HG02840 (cell line): ENCODE results near the gene TRAPPC6A.

ENCODE experiments used
- ATAC-seq: cut with Tn5 transposase; IDR thresholded peaks from one replicate; pipeline ENCODE4 v1.9.1; 2021; ENCODE audit warnings: mild to moderate bottlenecking, moderate library complexity, moderate number of reproducible peaks; ENCODE audit not compliant: unreplicated experiment, low FRiP score

The TRAPPC6A gene

GRCh38 chr19:45150180-45150579 is 27.9 kb downstream of the TRAPPC6A start:
- ATAC-seq, result no peak

GRCh38 chr19:45149129-45149528 is 28.9 kb downstream of the TRAPPC6A start:
- ATAC-seq, result no peak

GRCh38 chr19:45147835-45148676 is 30.0 kb downstream of the TRAPPC6A start:
- ATAC-seq, result no peak

GRCh38 chr19:45146741-45147205 is 31.3 kb downstream of the TRAPPC6A start:
- no peak for ATAC-seq

GRCh38 chr19:45146251-45146650 is 31.8 kb downstream of the TRAPPC6A start:
- no peak for ATAC-seq

- no peak for ATAC-seq
Observed at GRCh38 chr19:45145270-45146189, 32.5 kb downstream of the TRAPPC6A start.

- ATAC-seq, result no peak
Observed at GRCh38 chr19:45144431-45145269, 33.4 kb downstream of the TRAPPC6A start.

GRCh38 chr19:45142726-45143110 is 35.3 kb downstream of the TRAPPC6A start:
- no peak for ATAC-seq

- ATAC-seq, result no peak
Observed at GRCh38 chr19:45142016-45142725, 35.9 kb downstream of the TRAPPC6A start.

- ATAC-seq, result no peak
Observed at GRCh38 chr19:45141203-45141900, 36.7 kb downstream of the TRAPPC6A start.

GRCh38 chr19:45140533-45140932 is 37.5 kb downstream of the TRAPPC6A start:
- ATAC-seq, result no peak

- ATAC-seq, result no peak
Observed at GRCh38 chr19:45140144-45140503, 37.9 kb downstream of the TRAPPC6A start.

- no peak for ATAC-seq
Observed at GRCh38 chr19:45139286-45140143, 38.5 kb downstream of the TRAPPC6A start.

- ATAC-seq, result no peak
Observed at GRCh38 chr19:45138303-45138751, 39.7 kb downstream of the TRAPPC6A start.

GRCh38 chr19:45137179-45137761 is 40.8 kb downstream of the TRAPPC6A start:
- ATAC-seq, result peak; percentile 67

GRCh38 chr19:45136507-45137178 is 41.4 kb downstream of the TRAPPC6A start:
- peak; percentile 14 for ATAC-seq

- no peak for ATAC-seq
Observed at GRCh38 chr19:45135176-45135885, 42.7 kb downstream of the TRAPPC6A start.
